Loucy (cell line): Measurements from ENCODE around the gene KIF22.

Experiments
- EZH2phosphoT487 ChIP-seq: fragments of 200-600 bp; IDR thresholded peaks from 2 replicates; pipeline ENCODE4 v1.6.1; 2018; ENCODE audit warnings: antibody characterized with exemption, mild to moderate bottlenecking, moderate library complexity, borderline replicate concordance
- TF ChIP-seq, protein P1 (sequence below): fragments of 200-600 bp; sonication (generic); conservative IDR thresholded peaks from 2 replicates; pipeline ENCODE4 v1.5.1; 2014; ENCODE audit warnings: mild to moderate bottlenecking, antibody characterized with exemption, low read length

DNA sequence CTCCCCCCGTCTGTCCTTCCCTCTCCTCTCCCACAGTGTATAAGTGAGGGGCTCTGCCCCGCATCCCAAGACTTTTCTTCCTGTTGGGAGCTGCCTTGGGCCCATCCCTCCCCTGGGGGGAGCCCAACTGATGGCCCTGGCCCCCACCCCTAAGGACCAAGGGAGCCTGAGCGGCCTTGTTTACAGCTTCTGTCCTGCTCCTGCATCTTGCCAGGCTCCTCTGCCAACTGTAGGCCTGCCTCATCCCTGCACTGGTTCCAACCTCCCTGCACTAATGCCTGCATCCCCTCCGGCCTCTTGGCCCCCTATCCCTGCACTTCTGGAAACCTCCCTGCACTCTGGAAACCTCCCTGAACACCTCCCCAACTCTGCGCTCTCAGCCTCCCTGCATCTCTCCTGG is 24.0 kb downstream of the KIF22 start:
- TF ChIP-seq, protein P1, sequence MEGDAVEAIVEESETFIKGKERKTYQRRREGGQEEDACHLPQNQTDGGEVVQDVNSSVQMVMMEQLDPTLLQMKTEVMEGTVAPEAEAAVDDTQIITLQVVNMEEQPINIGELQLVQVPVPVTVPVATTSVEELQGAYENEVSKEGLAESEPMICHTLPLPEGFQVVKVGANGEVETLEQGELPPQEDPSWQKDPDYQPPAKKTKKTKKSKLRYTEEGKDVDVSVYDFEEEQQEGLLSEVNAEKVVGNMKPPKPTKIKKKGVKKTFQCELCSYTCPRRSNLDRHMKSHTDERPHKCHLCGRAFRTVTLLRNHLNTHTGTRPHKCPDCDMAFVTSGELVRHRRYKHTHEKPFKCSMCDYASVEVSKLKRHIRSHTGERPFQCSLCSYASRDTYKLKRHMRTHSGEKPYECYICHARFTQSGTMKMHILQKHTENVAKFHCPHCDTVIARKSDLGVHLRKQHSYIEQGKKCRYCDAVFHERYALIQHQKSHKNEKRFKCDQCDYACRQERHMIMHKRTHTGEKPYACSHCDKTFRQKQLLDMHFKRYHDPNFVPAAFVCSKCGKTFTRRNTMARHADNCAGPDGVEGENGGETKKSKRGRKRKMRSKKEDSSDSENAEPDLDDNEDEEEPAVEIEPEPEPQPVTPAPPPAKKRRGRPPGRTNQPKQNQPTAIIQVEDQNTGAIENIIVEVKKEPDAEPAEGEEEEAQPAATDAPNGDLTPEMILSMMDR, result no peak
- no peak for TF ChIP-seq EZH2phosphoT487
